SU-DHL-6 (cell line): Measurements from ENCODE around the gene GATM.

ENCODE experiments used
- H2AFZ ChIP-seq: fragments of 200-600 bp; sonication (generic); 2 replicates; pipeline ENCODE4 v1.6.1; 2014; ENCODE audit warnings: low read depth, mild to moderate bottlenecking, moderate library complexity, mixed read lengths, antibody characterized with exemption, low read length; ENCODE audit not compliant: severe bottlenecking
- H3F3A ChIP-seq: fragments of 200-600 bp; shearing (Covaris generic); 2 replicates; pipeline ENCODE4 v1.6.0; 2016; ENCODE audit warnings: antibody characterized with exemption, mild to moderate bottlenecking; ENCODE audit not compliant: insufficient read depth
- H3K27ac ChIP-seq: fragments of 200-600 bp; sonication (generic); 2 replicates; pipeline ENCODE4 v1.5.1; 2016; ENCODE audit warnings: low read depth, mild to moderate bottlenecking, low read length, moderate library complexity, mixed read lengths
- H3K27me3 ChIP-seq: fragments of 200-600 bp; sonication (generic), shearing (Covaris generic); 2 replicates; pipeline ENCODE4 v1.6.0; 2014; ENCODE audit warnings: mild to moderate bottlenecking, low read length
- H3K36me3 ChIP-seq: fragments of 200-600 bp; sonication (generic); 2 replicates; pipeline ENCODE4 v1.6.1; 2014; ENCODE audit warnings: mild to moderate bottlenecking, low read length, mixed read lengths
- H3K4me2 ChIP-seq: fragments of 300-600, 200-600 bp; shearing (Covaris generic), sonication (generic); 2 replicates; pipeline ENCODE4 v1.6.0; 2014; ENCODE audit warnings: low read length, low read depth, mild to moderate bottlenecking; ENCODE audit not compliant: poor library complexity, severe bottlenecking
- H3K4me3 ChIP-seq: fragments of 200-600 bp; sonication (generic); 2 replicates; pipeline ENCODE4 v1.5.1; 2014; ENCODE audit warnings: antibody characterized with exemption, low read length, mild to moderate bottlenecking, mixed read lengths; ENCODE audit not compliant: insufficient read depth, poor library complexity, severe bottlenecking
- H3K79me2 ChIP-seq: fragments of 200-600 bp; sonication (generic); 2 replicates; pipeline ENCODE4 v1.6.1; 2014; ENCODE audit warnings: mild to moderate bottlenecking, low read length, moderate library complexity; ENCODE audit not compliant: insufficient read depth
- H3K9ac ChIP-seq: fragments of 200-600 bp; sonication (generic); 2 replicates; pipeline ENCODE4 v1.7.0; 2014; ENCODE audit warnings: mild to moderate bottlenecking, low read length
- H3K9me2 ChIP-seq: fragments of 200-600 bp; sonication (generic); replicated peaks from 2 replicates; pipeline ENCODE4 v1.6.1; 2014; ENCODE audit warnings: low read length; ENCODE audit not compliant: insufficient read depth
- H3K9me3 ChIP-seq: fragments of 200-600 bp; sonication (generic); 2 replicates; pipeline ENCODE4 v1.6.1; 2014; ENCODE audit warnings: low read length, mixed read lengths; ENCODE audit not compliant: insufficient read depth
- H4K20me1 ChIP-seq: fragments of 200-600 bp; sonication (generic); 2 replicates; pipeline ENCODE4 v1.6.1; 2014; ENCODE audit warnings: low read depth, mild to moderate bottlenecking, antibody characterized with exemption, low read length, moderate library complexity, mixed read lengths
- CTCF ChIP-seq: fragments of 200-600 bp; sonication (generic); IDR thresholded peaks from one replicate; pipeline ENCODE4 v1.5.1; 2017; ENCODE audit warnings: antibody characterized with exemption, mild to moderate bottlenecking, low read length, moderate library complexity; ENCODE audit not compliant: insufficient read depth, poor library complexity, severe bottlenecking
- EZH2phosphoT487 ChIP-seq: fragments of 200-600 bp; sonication (generic), shearing (Covaris generic); conservative IDR thresholded peaks from 2 replicates; pipeline ENCODE4 v1.6.1; 2018; ENCODE audit warnings: mild to moderate bottlenecking, antibody characterized with exemption, low read length, moderate library complexity, mixed read lengths

The GATM gene

GRCh38 chr15:45346381-45346780 lies 32.0 kb downstream of the GATM start:
- Histone ChIP-seq H3K36me3 (no peaks in the 10 kb centered on the region), H3K27me3 (no peaks in the 10 kb centered on the region), H3K9me3 (no peaks in the 10 kb centered on the region), H3K9ac (no peak overlapping the region), H3F3A (no peaks in the 10 kb centered on the region), H3K79me2 (no peaks in the 10 kb centered on the region), H3K9me2 (no peaks in the 10 kb centered on the region), H2AFZ (no peak overlapping the region), H3K27ac (no peak overlapping the region), H4K20me1 (no peaks in the 10 kb centered on the region), H3K4me2 (no peak overlapping the region), H3K4me3 (no peak overlapping the region)
- TF ChIP-seq EZH2phosphoT487 (no peak), CTCF (no peak)

GRCh38 chr15:45343258-45343860 lies 35.0 kb downstream of the GATM start:
- no peak overlapping the region for H3K9ac ChIP-seq
- no peak overlapping the region for H3K4me2 ChIP-seq

GRCh38 chr15:45341790-45342189 lies 36.6 kb downstream of the GATM start:
- Histone ChIP-seq H3K9me3 (no peaks in the 10 kb centered on the region), H3F3A (no peaks in the 10 kb centered on the region), H3K9me2 (no peaks in the 10 kb centered on the region), H3K27me3 (no peaks in the 10 kb centered on the region), H3K36me3 (no peaks in the 10 kb centered on the region), H3K27ac (no peak overlapping the region), H3K4me2 (no peak overlapping the region), H3K4me3 (no peak overlapping the region), H3K79me2 (no peaks in the 10 kb centered on the region), H2AFZ (no peak overlapping the region), H3K9ac (no peak overlapping the region), H4K20me1 (no peaks in the 10 kb centered on the region)
- TF ChIP-seq EZH2phosphoT487 (no peak), CTCF (no peak)

More at GRCh38 chr15:45343258-45343860, 35.0 kb downstream of the GATM start:
- no peak overlapping the region for H2AFZ ChIP-seq
- H3K27ac ChIP-seq: no peak overlapping the region
- no peak overlapping the region for H3K4me3 ChIP-seq
- no peaks in the 10 kb centered on the region for H3K27me3 ChIP-seq
- H4K20me1 ChIP-seq: no peaks in the 10 kb centered on the region
- H3K9me3 ChIP-seq: no peaks in the 10 kb centered on the region
- no peaks in the 10 kb centered on the region for H3K79me2 ChIP-seq
- H3F3A ChIP-seq: no peaks in the 10 kb centered on the region
- TF ChIP-seq EZH2phosphoT487 (no peak), CTCF (no peak)
- H3K9me2 ChIP-seq: no peaks in the 10 kb centered on the region
- no peaks in the 10 kb centered on the region for H3K36me3 ChIP-seq
